WTC11 (cell line): ENCODE data around the gene RNF103. TPM values are rescaled to one million over a fixed set of nuclear protein-coding genes. Genes with fewer than 3 reads are reported as not detected.
A peak's percentile ranks its signal among the peaks of the same experiment; 100 is the strongest.

Source experiments
- ATAC-seq: fragments of 200-7000 bp; cut with Tn5 transposase; 2 replicates; pipeline ENCODE4 v1.10.0; 2021; ENCODE audit warnings: mild to moderate bottlenecking, moderate library complexity
- CTCF ChIA-PET: fragments of 300-600 bp; sonication (Branson Sonifier 250); formaldehyde crosslinking; loops from one replicate; lab custom pipeline; 2021; ENCODE audit warnings: antibody characterized with exemption; lab: Charles Lee
- POLR2A ChIA-PET: fragments of 350-600 bp; sonication (Branson Sonifier 250); formaldehyde crosslinking; loops from one replicate; lab custom pipeline; 2021; ENCODE audit warnings: antibody characterized with exemption; lab: Charles Lee
- DNase-seq: peaks from one replicate; pipeline ENCODE4 v3.0.0; 2021; ENCODE audit warnings: low spot score
- H3K27ac Mint-ChIP-seq: 2 replicates; pipeline ENCODE4 v1.8.0; 2021; ENCODE audit warnings: mixed read lengths
- H3K27me3 Mint-ChIP-seq: 2 replicates; pipeline ENCODE4 v1.8.0; 2021; ENCODE audit warnings: low read depth, mild to moderate bottlenecking, moderate library complexity, mixed read lengths
- H3K36me3 Mint-ChIP-seq: 2 replicates; pipeline ENCODE4 v1.8.0; 2021; ENCODE audit warnings: mixed read lengths
- H3K4me1 Mint-ChIP-seq: 2 replicates; pipeline ENCODE4 v1.8.0; 2022; ENCODE audit warnings: mixed read lengths
- H3K4me3 Mint-ChIP-seq: 2 replicates; pipeline ENCODE4 v1.8.0; 2021; ENCODE audit warnings: mild to moderate bottlenecking, moderate library complexity, mixed read lengths
- H3K9me3 Mint-ChIP-seq: 2 replicates; pipeline ENCODE4 v1.8.0; 2021; ENCODE audit warnings: mixed read lengths
- ATF1 ChIP-seq: sonication (generic); formaldehyde crosslinking; IDR thresholded peaks from 2 replicates; pipeline ENCODE4 v1.8.1; 2023; ENCODE audit warnings: mild to moderate bottlenecking, moderate library complexity, missing genetic modification reagents
- EMX1 ChIP-seq: fragments of 250-450 bp; sonication (Bioruptor Pico); IDR thresholded peaks from 2 replicates; pipeline ENCODE4 v1.8.0; 2021; ENCODE audit warnings: mild to moderate bottlenecking
- ETV6 ChIP-seq: sonication (generic); formaldehyde crosslinking; IDR thresholded peaks from 2 replicates; pipeline ENCODE4 v1.8.1; 2022; ENCODE audit warnings: mild to moderate bottlenecking, missing genetic modification reagents
- GTF2I ChIP-seq: fragments of 250-450 bp; sonication (Bioruptor Pico); conservative IDR thresholded peaks from 2 replicates; pipeline ENCODE4 v1.4.0; 2021; ENCODE audit warnings: mild to moderate bottlenecking
- HMGA2 ChIP-seq: fragments of 250-450 bp; sonication (Bioruptor Pico); IDR thresholded peaks from 2 replicates; pipeline ENCODE4 v1.4.0; 2021; ENCODE audit warnings: mild to moderate bottlenecking, moderate library complexity
- IRF2 ChIP-seq: sonication (generic); formaldehyde crosslinking; IDR thresholded peaks from 2 replicates; pipeline ENCODE4 v1.8.0; 2022; ENCODE audit warnings: low read depth, missing genetic modification reagents, borderline replicate concordance
- JAZF1 ChIP-seq: fragments of 250-450 bp; sonication (Bioruptor Pico); IDR thresholded peaks from 2 replicates; pipeline ENCODE4 v1.9.0; 2021; ENCODE audit warnings: moderate library complexity, mild to moderate bottlenecking, inconsistent platforms
- MXD4 ChIP-seq: fragments of 250-450 bp; sonication (Bioruptor Pico); IDR thresholded peaks from 2 replicates; pipeline ENCODE4 v1.8.0; 2021; ENCODE audit warnings: mild to moderate bottlenecking, moderate library complexity, borderline replicate concordance
- NFYB ChIP-seq: sonication (generic); formaldehyde crosslinking; conservative IDR thresholded peaks from 2 replicates; pipeline ENCODE4 v1.8.0; 2022; ENCODE audit warnings: low read depth, missing genetic modification reagents
- NR1H2 ChIP-seq: sonication (generic); formaldehyde crosslinking; IDR thresholded peaks from 2 replicates; pipeline ENCODE4 v1.9.0; 2021; ENCODE audit warnings: mild to moderate bottlenecking, moderate library complexity, missing genetic modification reagents
- SMAD3 ChIP-seq: sonication (generic); formaldehyde crosslinking; IDR thresholded peaks from 2 replicates; pipeline ENCODE4 v1.8.0; 2022; ENCODE audit warnings: missing genetic modification reagents, mild to moderate bottlenecking, borderline replicate concordance
- SP1 ChIP-seq: sonication (generic); formaldehyde crosslinking; conservative IDR thresholded peaks from 2 replicates; pipeline ENCODE4 v1.8.1; 2022; ENCODE audit warnings: missing genetic modification reagents
- ZNF219 ChIP-seq: sonication (generic); formaldehyde crosslinking; IDR thresholded peaks from 2 replicates; pipeline ENCODE4 v1.8.0; 2023; ENCODE audit warnings: missing genetic modification reagents, mild to moderate bottlenecking, borderline replicate concordance
- ZNF232 ChIP-seq: sonication (generic); formaldehyde crosslinking; IDR thresholded peaks from 2 replicates; pipeline ENCODE4 v1.8.0; 2022; ENCODE audit warnings: mild to moderate bottlenecking, missing genetic modification reagents
- ZNF671 ChIP-seq: fragments of 250-450 bp; sonication (Bioruptor Pico); IDR thresholded peaks from 2 replicates; pipeline ENCODE4 v1.8.0; 2021; ENCODE audit warnings: mild to moderate bottlenecking
- total RNA-seq: library from RNA; stranded (reverse); gene quantifications from 3 replicates; pipeline ENCODE4 v1.2.3, GENCODE V29; 2021
- TF ChIP-seq, protein P1 (sequence below): sonication (generic); formaldehyde crosslinking; IDR thresholded peaks from 2 replicates; pipeline ENCODE4 v1.8.1; 2022; ENCODE audit warnings: low read depth, missing genetic modification reagents, borderline replicate concordance
- TF ChIP-seq, protein P2 (sequence below): sonication (generic); formaldehyde crosslinking; IDR thresholded peaks from 2 replicates; pipeline ENCODE4 v1.8.1; 2022; ENCODE audit warnings: mild to moderate bottlenecking, moderate library complexity, missing genetic modification reagents
- TF ChIP-seq, protein P3 (sequence below): sonication (generic); formaldehyde crosslinking; IDR thresholded peaks from 2 replicates; pipeline ENCODE4 v1.8.0; 2022; ENCODE audit warnings: mild to moderate bottlenecking, missing genetic modification reagents
- TF ChIP-seq, protein P4 (sequence below): sonication (generic); formaldehyde crosslinking; IDR thresholded peaks from 2 replicates; pipeline ENCODE4 v1.8.0; 2022; ENCODE audit warnings: mild to moderate bottlenecking, missing genetic modification reagents
- TF ChIP-seq, protein P5 (sequence below): fragments of 250-450 bp; sonication (Bioruptor Pico); IDR thresholded peaks from 2 replicates; pipeline ENCODE4 v2.1.2; 2022; ENCODE audit warnings: mild to moderate bottlenecking, moderate library complexity
- TF ChIP-seq, protein P6 (sequence below): sonication (generic); formaldehyde crosslinking; IDR thresholded peaks from 2 replicates; pipeline ENCODE4 v1.8.1; 2023; ENCODE audit warnings: mild to moderate bottlenecking, missing genetic modification reagents
- TF ChIP-seq, protein P7 (sequence below): sonication (generic); formaldehyde crosslinking; IDR thresholded peaks from 2 replicates; pipeline ENCODE4 v1.8.1; 2022; ENCODE audit warnings: low read depth, mild to moderate bottlenecking, moderate library complexity, missing genetic modification reagents, borderline replicate concordance

Gene RNF103
- total RNA-seq, 1 experiment from 2014 or later = 6.8 TPM

DNA sequence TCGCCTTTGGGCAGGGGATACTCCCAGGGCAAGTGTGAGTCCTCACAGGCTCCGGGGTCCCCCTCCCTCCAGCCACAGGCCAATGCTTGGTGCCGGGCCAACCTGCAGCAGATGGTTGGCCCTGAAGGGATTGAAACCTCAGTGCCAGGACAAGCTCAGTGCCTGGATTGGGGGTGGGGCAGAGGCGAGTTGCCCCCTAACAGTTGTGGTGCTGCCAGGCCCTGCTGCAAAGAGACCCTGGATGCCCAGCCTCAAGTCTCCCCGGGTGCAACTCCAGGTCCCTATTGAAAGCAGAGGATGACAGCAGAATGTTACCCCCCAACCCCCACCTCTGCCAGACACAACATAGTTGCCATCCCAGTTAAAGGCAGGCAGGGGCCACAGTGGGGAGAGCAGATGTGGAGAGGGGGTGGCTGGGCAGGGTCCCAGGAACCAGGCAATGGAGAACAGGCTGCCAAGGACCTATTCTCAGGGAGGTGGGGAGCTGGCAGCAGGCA, 9.5 kb upstream of the RNF103 start:
- ATAC-seq (no peak), DNase-seq (no peak)
- H3K4me3 Mint-ChIP-seq = no peak overlapping the region
- no peaks in the 10 kb centered on the region for H3K36me3 Mint-ChIP-seq
- CTCF ChIA-PET = no interaction called here
- TF ChIP-seq SP1 (CRISPR knock-in tag) = no peak
- peaks cover 16% of the 10 kb centered on the region for H3K4me1 Mint-ChIP-seq
- POLR2A ChIA-PET = no interaction called here
- H3K27me3 Mint-ChIP-seq = peaks cover 10% of the 10 kb centered on the region
- no peak overlapping the region for H3K27ac Mint-ChIP-seq
- no peaks in the 10 kb centered on the region for H3K9me3 Mint-ChIP-seq

DNA sequence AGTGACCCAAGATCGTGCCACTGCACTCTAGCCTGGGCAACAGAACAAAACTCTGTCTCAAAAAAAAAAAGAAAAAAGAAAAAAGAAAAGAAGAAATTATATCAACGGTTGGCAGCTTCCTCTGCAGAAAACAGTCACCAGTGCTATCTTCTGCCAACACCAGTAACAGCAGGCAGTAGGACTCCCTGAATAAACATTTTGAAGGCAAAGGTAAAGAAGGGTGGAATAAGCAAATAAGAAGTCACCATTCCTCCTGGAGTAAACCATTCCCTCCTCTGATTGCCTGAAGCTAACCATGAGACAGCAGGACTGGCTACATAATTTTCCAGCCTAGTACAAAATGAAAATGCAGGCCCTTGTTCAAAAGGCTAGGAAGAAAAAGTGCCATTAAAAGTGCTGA, 9.0 kb upstream of the RNF103 start:
- no peaks in the 10 kb centered on the region for H3K9me3 Mint-ChIP-seq
- no peak overlapping the region for H3K27ac Mint-ChIP-seq
- peaks cover 16% of the 10 kb centered on the region for H3K4me1 Mint-ChIP-seq
- POLR2A ChIA-PET = no interaction called here
- H3K36me3 Mint-ChIP-seq = no peaks in the 10 kb centered on the region
- CTCF ChIA-PET = no interaction called here
- peaks cover 11% of the 10 kb centered on the region for H3K27me3 Mint-ChIP-seq
- ATAC-seq (no peak), DNase-seq (no peak)
- no peak overlapping the region for H3K4me3 Mint-ChIP-seq
- TF ChIP-seq JAZF1 (CRISPR knock-in tag) = no peak
- no peak for TF ChIP-seq MXD4 (CRISPR knock-in tag)
- TF ChIP-seq, protein P1, sequence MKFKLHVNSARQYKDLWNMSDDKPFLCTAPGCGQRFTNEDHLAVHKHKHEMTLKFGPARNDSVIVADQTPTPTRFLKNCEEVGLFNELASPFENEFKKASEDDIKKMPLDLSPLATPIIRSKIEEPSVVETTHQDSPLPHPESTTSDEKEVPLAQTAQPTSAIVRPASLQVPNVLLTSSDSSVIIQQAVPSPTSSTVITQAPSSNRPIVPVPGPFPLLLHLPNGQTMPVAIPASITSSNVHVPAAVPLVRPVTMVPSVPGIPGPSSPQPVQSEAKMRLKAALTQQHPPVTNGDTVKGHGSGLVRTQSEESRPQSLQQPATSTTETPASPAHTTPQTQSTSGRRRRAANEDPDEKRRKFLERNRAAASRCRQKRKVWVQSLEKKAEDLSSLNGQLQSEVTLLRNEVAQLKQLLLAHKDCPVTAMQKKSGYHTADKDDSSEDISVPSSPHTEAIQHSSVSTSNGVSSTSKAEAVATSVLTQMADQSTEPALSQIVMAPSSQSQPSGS (CRISPR knock-in tag) = no peak
- TF ChIP-seq, protein P2, sequence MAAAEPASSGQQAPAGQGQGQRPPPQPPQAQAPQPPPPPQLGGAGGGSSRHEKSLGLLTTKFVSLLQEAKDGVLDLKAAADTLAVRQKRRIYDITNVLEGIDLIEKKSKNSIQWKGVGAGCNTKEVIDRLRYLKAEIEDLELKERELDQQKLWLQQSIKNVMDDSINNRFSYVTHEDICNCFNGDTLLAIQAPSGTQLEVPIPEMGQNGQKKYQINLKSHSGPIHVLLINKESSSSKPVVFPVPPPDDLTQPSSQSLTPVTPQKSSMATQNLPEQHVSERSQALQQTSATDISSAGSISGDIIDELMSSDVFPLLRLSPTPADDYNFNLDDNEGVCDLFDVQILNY (CRISPR knock-in tag) = no peak
- TF ChIP-seq, protein P3, sequence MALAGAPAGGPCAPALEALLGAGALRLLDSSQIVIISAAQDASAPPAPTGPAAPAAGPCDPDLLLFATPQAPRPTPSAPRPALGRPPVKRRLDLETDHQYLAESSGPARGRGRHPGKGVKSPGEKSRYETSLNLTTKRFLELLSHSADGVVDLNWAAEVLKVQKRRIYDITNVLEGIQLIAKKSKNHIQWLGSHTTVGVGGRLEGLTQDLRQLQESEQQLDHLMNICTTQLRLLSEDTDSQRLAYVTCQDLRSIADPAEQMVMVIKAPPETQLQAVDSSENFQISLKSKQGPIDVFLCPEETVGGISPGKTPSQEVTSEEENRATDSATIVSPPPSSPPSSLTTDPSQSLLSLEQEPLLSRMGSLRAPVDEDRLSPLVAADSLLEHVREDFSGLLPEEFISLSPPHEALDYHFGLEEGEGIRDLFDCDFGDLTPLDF (CRISPR knock-in tag) = no peak
- TF ChIP-seq ZNF232 (CRISPR knock-in tag) = no peak
- TF ChIP-seq NR1H2 (CRISPR knock-in tag) = no peak
- TF ChIP-seq, protein P4, sequence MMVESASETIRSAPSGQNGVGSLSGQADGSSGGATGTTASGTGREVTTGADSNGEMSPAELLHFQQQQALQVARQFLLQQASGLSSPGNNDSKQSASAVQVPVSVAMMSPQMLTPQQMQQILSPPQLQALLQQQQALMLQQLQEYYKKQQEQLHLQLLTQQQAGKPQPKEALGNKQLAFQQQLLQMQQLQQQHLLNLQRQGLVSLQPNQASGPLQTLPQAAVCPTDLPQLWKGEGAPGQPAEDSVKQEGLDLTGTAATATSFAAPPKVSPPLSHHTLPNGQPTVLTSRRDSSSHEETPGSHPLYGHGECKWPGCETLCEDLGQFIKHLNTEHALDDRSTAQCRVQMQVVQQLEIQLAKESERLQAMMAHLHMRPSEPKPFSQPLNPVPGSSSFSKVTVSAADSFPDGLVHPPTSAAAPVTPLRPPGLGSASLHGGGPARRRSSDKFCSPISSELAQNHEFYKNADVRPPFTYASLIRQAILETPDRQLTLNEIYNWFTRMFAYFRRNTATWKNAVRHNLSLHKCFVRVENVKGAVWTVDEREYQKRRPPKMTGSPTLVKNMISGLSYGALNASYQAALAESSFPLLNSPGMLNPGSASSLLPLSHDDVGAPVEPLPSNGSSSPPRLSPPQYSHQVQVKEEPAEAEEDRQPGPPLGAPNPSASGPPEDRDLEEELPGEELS (CRISPR knock-in tag) = no peak
- TF ChIP-seq ATF1 (CRISPR knock-in tag) = no peak
- TF ChIP-seq, protein P5, sequence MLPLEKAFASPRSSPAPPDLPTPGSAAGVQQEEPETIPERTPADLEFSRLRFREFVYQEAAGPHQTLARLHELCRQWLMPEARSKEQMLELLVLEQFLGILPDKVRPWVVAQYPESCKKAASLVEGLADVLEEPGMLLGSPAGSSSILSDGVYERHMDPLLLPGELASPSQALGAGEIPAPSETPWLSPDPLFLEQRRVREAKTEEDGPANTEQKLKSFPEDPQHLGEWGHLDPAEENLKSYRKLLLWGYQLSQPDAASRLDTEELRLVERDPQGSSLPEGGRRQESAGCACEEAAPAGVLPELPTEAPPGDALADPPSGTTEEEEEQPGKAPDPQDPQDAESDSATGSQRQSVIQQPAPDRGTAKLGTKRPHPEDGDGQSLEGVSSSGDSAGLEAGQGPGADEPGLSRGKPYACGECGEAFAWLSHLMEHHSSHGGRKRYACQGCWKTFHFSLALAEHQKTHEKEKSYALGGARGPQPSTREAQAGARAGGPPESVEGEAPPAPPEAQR = no peak

DNA sequence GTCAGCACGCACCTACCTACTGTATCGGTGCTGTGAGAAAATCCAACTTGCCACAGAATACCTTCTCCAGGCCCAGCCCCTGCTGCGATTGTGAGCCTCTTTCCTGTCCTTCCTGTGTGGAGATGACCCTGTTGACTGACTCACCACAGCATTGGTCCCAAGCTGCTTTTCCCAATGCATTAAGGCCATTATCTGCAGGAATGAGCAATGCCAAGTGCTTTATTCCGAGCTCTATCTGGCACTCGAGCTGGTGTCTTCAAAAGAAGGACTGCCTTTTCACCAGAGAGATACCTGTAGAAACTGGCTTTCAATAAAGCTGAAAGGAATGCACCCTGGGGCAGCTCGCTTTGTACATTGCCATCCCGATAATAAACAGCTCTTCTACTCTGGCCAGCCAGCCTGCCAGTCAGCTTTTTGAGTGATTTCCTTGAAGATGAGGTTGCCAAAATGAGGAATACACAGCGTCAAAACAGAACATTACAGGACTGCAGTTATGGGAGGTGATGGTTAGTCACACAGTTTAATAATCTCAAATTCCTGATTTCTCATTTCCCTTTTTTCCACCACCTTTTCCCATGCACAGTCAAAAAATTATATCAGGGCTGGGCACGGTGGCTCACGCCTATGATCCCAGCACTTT, 8.3 kb upstream of the RNF103 start:
- DNase-seq (no peak), ATAC-seq (peak; percentile 44)
- ChIA-PET POLR2A (no interaction called here), CTCF (no interaction called here)
- TF ChIP-seq ETV6 = no peak
- no peak for TF ChIP-seq HMGA2 (CRISPR knock-in tag)
- TF ChIP-seq, protein P6, sequence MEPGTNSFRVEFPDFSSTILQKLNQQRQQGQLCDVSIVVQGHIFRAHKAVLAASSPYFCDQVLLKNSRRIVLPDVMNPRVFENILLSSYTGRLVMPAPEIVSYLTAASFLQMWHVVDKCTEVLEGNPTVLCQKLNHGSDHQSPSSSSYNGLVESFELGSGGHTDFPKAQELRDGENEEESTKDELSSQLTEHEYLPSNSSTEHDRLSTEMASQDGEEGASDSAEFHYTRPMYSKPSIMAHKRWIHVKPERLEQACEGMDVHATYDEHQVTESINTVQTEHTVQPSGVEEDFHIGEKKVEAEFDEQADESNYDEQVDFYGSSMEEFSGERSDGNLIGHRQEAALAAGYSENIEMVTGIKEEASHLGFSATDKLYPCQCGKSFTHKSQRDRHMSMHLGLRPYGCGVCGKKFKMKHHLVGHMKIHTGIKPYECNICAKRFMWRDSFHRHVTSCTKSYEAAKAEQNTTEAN (CRISPR knock-in tag) = no peak
- no peak for TF ChIP-seq IRF2 (CRISPR knock-in tag)
- TF ChIP-seq GTF2I (CRISPR knock-in tag) = no peak
- no peak for TF ChIP-seq SMAD3 (CRISPR knock-in tag)
- no peak for TF ChIP-seq SP1 (CRISPR knock-in tag)
- TF ChIP-seq NFYB (CRISPR knock-in tag) = no peak
- TF ChIP-seq, protein P7, sequence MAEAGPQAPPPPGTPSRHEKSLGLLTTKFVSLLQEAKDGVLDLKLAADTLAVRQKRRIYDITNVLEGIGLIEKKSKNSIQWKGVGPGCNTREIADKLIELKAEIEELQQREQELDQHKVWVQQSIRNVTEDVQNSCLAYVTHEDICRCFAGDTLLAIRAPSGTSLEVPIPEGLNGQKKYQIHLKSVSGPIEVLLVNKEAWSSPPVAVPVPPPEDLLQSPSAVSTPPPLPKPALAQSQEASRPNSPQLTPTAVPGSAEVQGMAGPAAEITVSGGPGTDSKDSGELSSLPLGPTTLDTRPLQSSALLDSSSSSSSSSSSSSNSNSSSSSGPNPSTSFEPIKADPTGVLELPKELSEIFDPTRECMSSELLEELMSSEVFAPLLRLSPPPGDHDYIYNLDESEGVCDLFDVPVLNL (CRISPR knock-in tag) = no peak
- no peak for TF ChIP-seq EMX1 (CRISPR knock-in tag)
- no peak for TF ChIP-seq ZNF671 (CRISPR knock-in tag)
- TF ChIP-seq ZNF219 (CRISPR knock-in tag) = no peak
- Mint-ChIP-seq H3K9me3 (no peaks in the 10 kb centered on the region), H3K27ac (no peak overlapping the region), H3K36me3 (no peaks in the 10 kb centered on the region), H3K4me1 (peaks cover 16% of the 10 kb centered on the region), H3K4me3 (no peak overlapping the region), H3K27me3 (peaks cover 11% of the 10 kb centered on the region)
